Neural crest cell (in vitro differentiated cells): Measurements from ENCODE around the gene DIAPH2. TPM values are rescaled to one million over a fixed set of nuclear protein-coding genes. Genes with fewer than 3 reads are reported as not detected.
"Not testable (repeated sequence)": the region's sequence is repeated elsewhere in the genome, so short reads cannot be mapped to it uniquely, and the experiment has no call there.

Experiments
- DNase-seq: peaks from one replicate; pipeline ENCODE4 v3.0.0; 2021; ENCODE audit warnings: low read depth, mixed read lengths, low spot score
- H3K27ac Mint-ChIP-seq: one replicate; pipeline ENCODE4 v1.8.0; 2021; ENCODE audit warnings: mild to moderate bottlenecking, mixed read lengths; ENCODE audit not compliant: unreplicated experiment
- H3K27me3 Mint-ChIP-seq: 2 replicates; pipeline ENCODE4 v1.8.0; 2021; ENCODE audit warnings: low read depth, mild to moderate bottlenecking, mixed read lengths
- H3K36me3 Mint-ChIP-seq: 2 replicates; pipeline ENCODE4 v1.8.0; 2021; ENCODE audit warnings: low read depth, mild to moderate bottlenecking, mixed read lengths
- H3K4me1 Mint-ChIP-seq: 2 replicates; pipeline ENCODE4 v1.8.0; 2021; ENCODE audit warnings: mixed read lengths
- H3K4me3 Mint-ChIP-seq: one replicate; pipeline ENCODE4 v1.8.0; 2021; ENCODE audit warnings: mild to moderate bottlenecking, mixed read lengths
- H3K9me3 Mint-ChIP-seq: 2 replicates; pipeline ENCODE4 v1.8.0; 2021; ENCODE audit warnings: mixed read lengths
- CTCF ChIP-seq: fragments of 200-600 bp; sonication (generic); conservative IDR thresholded peaks from 2 replicates; pipeline ENCODE4 v1.5.0; 2021; ENCODE audit warnings: antibody characterized with exemption, mild to moderate bottlenecking
- total RNA-seq: library from RNA; stranded (reverse); gene quantifications from 2 replicates; pipeline ENCODE4 v1.2.1, GENCODE V29; 2021

The DIAPH2 gene
- total RNA-seq, 1 donor from 2014 or later: 8.4 TPM

- no peaks in the 10 kb centered on the region for H3K27me3 Mint-ChIP-seq
Observed at GRCh38 chrX:96729868-96730643, 45.4 kb downstream of the DIAPH2 start.

GRCh38 chrX:96731000-96731399 is 46.4 kb downstream of the DIAPH2 start:
- H3K27me3 Mint-ChIP-seq, H3K4me1 Mint-ChIP-seq, DNase-seq, H3K9me3 Mint-ChIP-seq, H3K36me3 Mint-ChIP-seq, H3K4me3 Mint-ChIP-seq, H3K27ac Mint-ChIP-seq: not testable (repeated sequence)

More at GRCh38 chrX:96729868-96730643, 45.4 kb downstream of the DIAPH2 start:
- no peak overlapping the region for H3K4me3 Mint-ChIP-seq
- no peak overlapping the region for H3K27ac Mint-ChIP-seq
- no peaks in the 10 kb centered on the region for H3K36me3 Mint-ChIP-seq
- peaks cover 2% of the 10 kb centered on the region for H3K9me3 Mint-ChIP-seq
- no peak for DNase-seq
- TF ChIP-seq CTCF: no peak
- no peaks in the 10 kb centered on the region for H3K4me1 Mint-ChIP-seq

- Mint-ChIP-seq H3K36me3 (no peaks in the 10 kb centered on the region), H3K9me3 (no peaks in the 10 kb centered on the region), H3K4me1 (no peaks in the 10 kb centered on the region), H3K4me3 (no peak overlapping the region), H3K27me3 (no peaks in the 10 kb centered on the region), H3K27ac (no peak overlapping the region)
- no peak for DNase-seq
- TF ChIP-seq CTCF: no peak
Observed at GRCh38 chrX:96743367-96744073, 58.9 kb downstream of the DIAPH2 start.

- H3K9me3 Mint-ChIP-seq: peaks cover 5% of the 10 kb centered on the region
- DNase-seq: no peak
- no peaks in the 10 kb centered on the region for H3K4me1 Mint-ChIP-seq
- H3K27me3 Mint-ChIP-seq: no peaks in the 10 kb centered on the region
- H3K36me3 Mint-ChIP-seq: peaks cover 12% of the 10 kb centered on the region
- no peak overlapping the region for H3K4me3 Mint-ChIP-seq
- H3K27ac Mint-ChIP-seq: peak overlapping the region; percentile 52
- TF ChIP-seq CTCF: no peak
Observed at GRCh38 chrX:96752781-96753180, 68.1 kb downstream of the DIAPH2 start.

GRCh38 chrX:96753230-96753629 is 68.6 kb downstream of the DIAPH2 start:
- Mint-ChIP-seq H3K27ac (peak overlapping the region; percentile 52), H3K27me3 (no peaks in the 10 kb centered on the region), H3K4me3 (no peak overlapping the region), H3K36me3 (peaks cover 12% of the 10 kb centered on the region), H3K4me1 (no peaks in the 10 kb centered on the region), H3K9me3 (peaks cover 5% of the 10 kb centered on the region)
- DNase-seq: no peak
- no peak for TF ChIP-seq CTCF

GRCh38 chrX:96756491-96756890 is 71.8 kb downstream of the DIAPH2 start:
- TF ChIP-seq CTCF: no peak
- H3K9me3 Mint-ChIP-seq: peaks cover 5% of the 10 kb centered on the region
- H3K27ac Mint-ChIP-seq: no peak overlapping the region
- no peaks in the 10 kb centered on the region for H3K27me3 Mint-ChIP-seq
- peaks cover 12% of the 10 kb centered on the region for H3K36me3 Mint-ChIP-seq
- no peak overlapping the region for H3K4me3 Mint-ChIP-seq
- H3K4me1 Mint-ChIP-seq: peaks cover 3% of the 10 kb centered on the region
- no peak for DNase-seq
